Transverse colon (tissue), 4 donors: Measurements from ENCODE around the gene SAP30. TPM values are rescaled to one million over a fixed set of nuclear protein-coding genes. Genes with fewer than 3 reads are reported as not detected.

Source experiments
- DNase-seq: peaks from one replicate; pipeline ENCODE4 v3.0.0-alpha.2; 2019
- H3K27ac ChIP-seq, 4 donors: fragments of 200-600 bp; sonication (generic); 2 replicates each; pipeline ENCODE4 v1.5.1; 2016 to 2018; ENCODE audit warnings: inconsistent platforms in 4 of 4
- H3K27me3 ChIP-seq: fragments of 200-600 bp; sonication (generic); 2 replicates; pipeline ENCODE4 v1.5.1; 2017; ENCODE audit warnings: inconsistent platforms
- H3K36me3 ChIP-seq, 4 donors: fragments of 200-600 bp; sonication (generic); 2 replicates each; pipeline ENCODE4 v1.5.1; 2017 to 2019; ENCODE audit warnings: inconsistent platforms in 4 of 4
- H3K4me1 ChIP-seq, 4 donors: fragments of 200-600 bp; sonication (generic); 2 replicates each; pipeline ENCODE4 v1.5.1; 2017 to 2020; ENCODE audit warnings: inconsistent platforms in 4 of 4
- H3K4me3 ChIP-seq, 4 donors: fragments of 200-600 bp; sonication (generic); 1 replicate in 1 of 4; 2 replicates in 3 of 4; pipeline versions ENCODE4 v1.5.1 to v1.6.1; 2017 to 2019; ENCODE audit warnings: inconsistent platforms in 4 of 4
- H3K9me3 ChIP-seq, 2 donors: fragments of 200-600 bp; sonication (generic); 2 replicates each; pipeline ENCODE4 v1.5.1; 2017 to 2019; ENCODE audit warnings: inconsistent platforms in 2 of 2
- CTCF ChIP-seq, 5 experiments: fragments of 200-600 bp in 3 of 5; fragments of 450-650 bp in 2 of 5; sonication (generic) in 3 of 5; IDR thresholded peaks; 1 replicate in 2 of 5; 2 replicates in 3 of 5; pipeline ENCODE4 v1.5.1; 2016 to 2017; ENCODE audit warnings: antibody characterized with exemption in 5 of 5, inconsistent platforms in 3 of 5, mild to moderate bottlenecking in 2 of 5, moderate library complexity in 1 of 5
- EP300 ChIP-seq: sonication (generic); formaldehyde crosslinking; IDR thresholded peaks from one replicate; pipeline ENCODE4 v1.6.1; 2017; ENCODE audit warnings: antibody characterized with exemption, low read depth
- POLR2A ChIP-seq: fragments of 450-650 bp; IDR thresholded peaks from one replicate; pipeline ENCODE4 v1.6.1; 2016; ENCODE audit warnings: antibody characterized with exemption, mild to moderate bottlenecking, moderate library complexity
- POLR2AphosphoS5 ChIP-seq, 3 donors: sonication (generic); formaldehyde crosslinking; IDR thresholded peaks; one replicate each; pipeline ENCODE4 v1.6.1; 2016; ENCODE audit warnings: antibody characterized with exemption in 3 of 3
- WGBS, 2 donors: methylation state at CpG; one replicate each; pipeline ENCODE4 v1.1.5; 2018; ENCODE audit warnings: low coverage in 1 of 2; 5-methylcytosine and 5-hydroxymethylcytosine counted together
- in situ Hi-C, 4 donors: fragments of 200-750 bp; cut with MboI; loops; one replicate each; pipeline versions ENCODE4 v1.15.0 to v1.15.1; 2017; ENCODE audit warnings: low sequenced_read_pairs in 3 of 4, low pct_ligation_motif_present in 1 of 4, low pct_unique_long_range_greater_than_20kb in 1 of 4
- intact Hi-C: fragments of 100-400 bp; cut with DNase I; formaldehyde crosslinking; loops from one replicate; pipeline ENCODE4 v1.15.1; 2023; ENCODE audit warnings: low total_unique reads
- total RNA-seq, 4 donors: library from RNA; depleted of rRNA; stranded (reverse); fragments of >200 nt; gene quantifications; one replicate each; pipeline ENCODE4 v1.1.0, GENCODE V29; 2016

SAP30 gene
- total RNA-seq, 4 donors from 2014 or later: 3.8 to 15.3 (median 14.7) TPM

GRCh38 chr4:173379929-173380328, 9.2 kb downstream of the SAP30 start:
- DNase-seq: no peak
- H3K27me3 ChIP-seq: no peaks in the 10 kb centered on the region
- no peaks in the 10 kb centered on the region for H3K9me3 ChIP-seq
- intact Hi-C loops: no loop called here
- no peak overlapping the region for H3K4me3 ChIP-seq
- TF ChIP-seq EP300 (no peak), POLR2A (no peak), POLR2AphosphoS5 (IDR thresholded peaks at IDR 0.05) (no peak), CTCF (IDR thresholded peaks at IDR 0.05) (no peak)
- WGBS, 2 donors: 98 to 100% methylated on average over 3 of the region's 3 CpGs
- peaks cover 0 to 12% (median 0%) of the 10 kb centered on the region in 4 donors for H3K4me1 ChIP-seq
- no peak overlapping the region for H3K27ac ChIP-seq
- peaks cover 0 to 6% (median 0%) of the 10 kb centered on the region in 4 donors for H3K36me3 ChIP-seq
- in situ Hi-C loops: no loop called here

- H3K4me1 ChIP-seq: peaks cover 0 to 7% (median 0%) of the 10 kb centered on the region in 4 donors
- no peak overlapping the region for H3K27ac ChIP-seq
- no peaks in the 10 kb centered on the region for H3K9me3 ChIP-seq
- no peak for DNase-seq
- H3K36me3 ChIP-seq: peaks cover 0 to under 1% (median 0%) of the 10 kb centered on the region in 4 donors
- in situ Hi-C loops: no loop called here
- intact Hi-C loops: no loop called here
- TF ChIP-seq EP300: no peak
- no peak for TF ChIP-seq POLR2A
- TF ChIP-seq POLR2AphosphoS5 (IDR thresholded peaks at IDR 0.05): no peak
- TF ChIP-seq CTCF (IDR thresholded peaks at IDR 0.05): no peak
- H3K27me3 ChIP-seq: no peaks in the 10 kb centered on the region
- H3K4me3 ChIP-seq: no peak overlapping the region
Observed at GRCh38 chr4:173380987-173381386, 10.2 kb downstream of the SAP30 start.

- intact Hi-C loops (no loop called here), in situ Hi-C loops (no loop called here)
- no peak for DNase-seq
- H3K4me1 ChIP-seq: peaks cover 0 to 7% (median 0%) of the 10 kb centered on the region in 4 donors
- no peaks in the 10 kb centered on the region for H3K9me3 ChIP-seq
- WGBS, 2 donors: 45% methylated on average over 1 of the region's 1 CpG; no CpG with 5 or more reads in 1 of the 2 donors
- H3K27ac ChIP-seq: no peak overlapping the region
- no peak for TF ChIP-seq EP300
- TF ChIP-seq CTCF (IDR thresholded peaks at IDR 0.05): no peak
- TF ChIP-seq POLR2A: no peak
- no peak for TF ChIP-seq POLR2AphosphoS5 (IDR thresholded peaks at IDR 0.05)
- no peaks in the 10 kb centered on the region for H3K27me3 ChIP-seq
- no peak overlapping the region for H3K4me3 ChIP-seq
- H3K36me3 ChIP-seq: no peaks in the 10 kb centered on the region
Observed at GRCh38 chr4:173381610-173382009, 10.9 kb downstream of the SAP30 start.

GRCh38 chr4:173382349-173382748, 11.6 kb downstream of the SAP30 start:
- H3K36me3 ChIP-seq: no peaks in the 10 kb centered on the region
- no peak for TF ChIP-seq CTCF (IDR thresholded peaks at IDR 0.05)
- TF ChIP-seq POLR2A: no peak
- TF ChIP-seq EP300: no peak
- TF ChIP-seq POLR2AphosphoS5 (IDR thresholded peaks at IDR 0.05): no peak
- intact Hi-C loops: no loop called here
- no peaks in the 10 kb centered on the region for H3K27me3 ChIP-seq
- no peak for DNase-seq
- H3K4me3 ChIP-seq: no peak overlapping the region
- H3K9me3 ChIP-seq: no peaks in the 10 kb centered on the region
- in situ Hi-C loops: no loop called here
- H3K27ac ChIP-seq: no peak overlapping the region
- whole genome bisulfite sequencing, 2 donors: 91 to 97% methylated on average over 4 of the region's 4 CpGs
- H3K4me1 ChIP-seq: peaks cover 0 to 7% (median 0%) of the 10 kb centered on the region in 4 donors
